Measurements from ENCODE around the gene CLCNKA.
"Not testable (repeated sequence)": the region's sequence is repeated elsewhere in the genome, so short reads cannot be mapped to it uniquely, and the experiment has no call there.

The CLCNKA gene

GRCh38 chr1:16046842-16047241 lies 25.0 kb downstream of the CLCNKA start:
- DNase-seq = no peak

DNA sequence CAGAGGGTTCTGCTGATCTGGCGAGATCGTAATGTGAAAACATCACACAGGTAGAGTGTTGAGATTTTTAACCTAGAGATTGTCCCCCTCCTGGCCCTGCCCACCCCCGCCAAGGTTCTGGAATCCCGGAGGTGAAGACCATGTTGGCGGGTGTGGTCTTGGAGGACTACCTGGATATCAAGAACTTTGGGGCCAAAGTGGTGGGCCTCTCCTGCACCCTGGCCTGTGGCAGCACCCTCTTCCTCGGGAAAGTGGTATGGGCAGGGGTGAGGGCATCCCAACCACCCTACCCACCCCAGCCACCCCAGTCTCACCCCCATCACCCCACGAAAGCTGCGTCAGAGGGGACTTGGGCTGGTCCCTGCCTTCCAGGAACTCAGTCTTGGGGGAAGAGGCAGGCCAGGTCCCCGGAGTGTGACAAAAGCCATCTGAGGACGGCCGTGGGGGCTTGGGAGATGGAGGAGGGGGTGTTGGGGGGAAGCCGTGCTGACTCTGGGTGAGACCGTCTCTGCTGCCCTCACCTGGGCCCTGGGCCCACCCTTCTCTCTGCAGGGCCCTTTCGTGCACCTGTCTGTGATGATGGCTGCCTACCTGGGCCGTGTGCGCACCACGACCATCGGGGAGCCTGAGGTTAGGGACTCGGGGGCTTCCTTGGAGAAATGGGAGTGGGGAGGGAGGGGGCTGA lies 26.1 kb downstream of the CLCNKA start:
- no peak for DNase-seq

GRCh38 chr1:16048573-16049189 lies 26.8 kb downstream of the CLCNKA start:
- DNase-seq = peak; percentile 65

GRCh38 chr1:16050328-16050727 lies 28.5 kb downstream of the CLCNKA start:
- no peak for DNase-seq

GRCh38 chr1:16051039-16051438 lies 29.2 kb downstream of the CLCNKA start:
- no peak for DNase-seq

DNA sequence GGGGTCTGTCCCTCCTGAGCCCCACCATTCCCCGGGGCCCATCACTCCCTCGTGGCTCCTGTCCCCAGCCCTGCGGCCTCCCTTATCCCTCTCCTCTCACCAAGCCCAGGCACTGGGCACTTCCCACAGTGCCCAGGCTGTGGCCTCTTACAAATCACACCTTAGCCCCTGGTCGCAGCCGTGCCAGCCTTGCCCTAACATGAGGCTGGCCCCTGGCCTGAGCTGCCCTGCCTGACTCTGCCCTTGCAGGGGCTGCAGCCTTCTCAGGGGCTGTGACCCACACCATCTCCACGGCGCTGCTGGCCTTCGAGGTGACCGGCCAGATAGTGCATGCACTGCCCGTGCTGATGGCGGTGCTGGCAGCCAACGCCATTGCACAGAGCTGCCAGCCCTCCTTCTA lies 30.1 kb downstream of the CLCNKA start:
- not testable (repeated sequence) for DNase-seq

- DNase-seq = no peak
Observed at GRCh38 chr1:16053781-16054502, 32.1 kb downstream of the CLCNKA start.

DNA sequence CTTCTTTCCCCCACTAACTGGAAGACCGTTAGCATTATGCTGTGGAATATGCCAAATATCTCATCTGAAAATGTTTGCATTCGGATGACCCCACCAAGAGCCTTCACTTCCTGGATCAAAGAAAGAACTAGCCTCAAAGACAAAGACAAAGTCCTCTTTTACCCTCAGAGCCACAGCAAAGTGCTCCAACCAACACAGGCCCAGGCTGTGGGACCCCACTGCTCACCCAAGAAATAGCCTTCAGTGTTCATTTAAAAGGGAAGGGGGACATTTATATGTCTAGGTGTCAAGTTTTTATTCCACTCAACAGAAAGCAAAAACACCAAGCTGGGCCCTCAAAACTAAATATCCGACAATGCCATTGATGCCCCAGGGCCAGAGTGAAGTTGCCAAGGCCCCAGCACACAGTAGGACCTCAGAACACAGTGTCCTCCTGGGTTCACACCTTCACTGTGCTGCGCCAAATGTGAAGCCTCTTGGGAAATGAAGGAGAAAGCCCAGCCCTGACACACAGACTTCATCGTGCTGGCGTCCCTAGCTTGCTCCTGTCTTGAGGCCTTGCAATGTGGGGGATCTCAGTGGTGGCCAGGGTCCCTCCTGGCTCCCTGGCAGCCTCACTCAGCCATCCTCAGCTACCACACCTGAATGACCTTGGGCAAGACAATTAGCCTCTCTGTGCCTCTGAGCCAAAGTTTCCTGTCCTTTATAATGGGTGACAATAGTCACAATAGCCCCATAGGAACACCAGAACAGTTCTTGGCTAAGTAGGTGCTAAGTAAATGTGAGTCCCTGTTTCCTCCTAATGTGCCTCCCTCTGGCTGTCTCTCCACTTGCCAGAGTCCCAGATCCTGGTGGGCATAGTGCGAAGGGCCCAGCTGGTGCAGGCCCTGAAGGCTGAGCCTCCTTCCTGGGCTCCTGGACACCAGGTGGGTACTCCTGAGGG lies 33.0 kb downstream of the CLCNKA start:
- no peak for DNase-seq

DNA sequence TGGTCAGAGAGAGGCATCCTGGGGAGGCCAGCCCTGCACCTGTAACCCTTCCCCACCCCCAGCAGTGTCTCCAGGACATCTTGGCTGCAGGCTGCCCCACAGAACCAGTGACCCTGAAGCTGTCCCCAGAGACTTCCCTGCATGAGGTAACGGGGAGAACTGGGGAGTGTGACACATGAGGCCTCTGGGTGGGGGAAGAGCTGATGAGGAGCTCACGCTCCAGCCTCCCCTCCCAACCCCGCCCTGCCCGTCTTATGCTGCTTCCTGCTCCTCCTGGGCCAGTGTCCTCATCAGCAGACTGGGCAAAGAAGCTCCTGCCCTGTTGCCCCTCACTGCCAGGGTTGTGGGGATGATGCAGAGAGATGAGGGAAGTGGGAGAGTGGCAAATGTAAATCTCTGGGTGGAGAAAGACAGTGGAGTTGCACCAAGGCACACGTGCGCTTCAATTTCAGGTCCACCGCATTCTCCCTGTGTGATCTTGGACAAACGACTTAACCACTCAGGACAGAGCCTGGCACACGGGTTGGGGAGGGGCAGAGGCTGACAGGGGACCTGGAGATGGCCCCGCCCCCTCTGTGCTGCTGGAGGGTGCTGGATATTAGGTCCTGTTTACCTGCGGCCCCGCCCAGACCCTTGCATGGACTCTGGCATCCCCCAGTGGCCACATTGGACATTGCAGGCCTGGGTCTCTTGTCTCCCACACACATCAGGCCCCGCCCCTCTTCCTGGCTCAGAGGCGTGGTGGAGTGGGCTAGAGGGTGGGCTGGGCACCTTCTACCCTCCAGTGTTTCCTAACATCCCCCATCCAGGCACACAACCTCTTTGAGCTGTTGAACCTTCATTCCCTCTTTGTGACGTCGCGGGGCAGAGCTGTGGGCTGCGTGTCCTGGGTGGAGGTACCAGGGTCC lies 34.0 kb downstream of the CLCNKA start:
- peak; percentile 93 for DNase-seq

GRCh38 chr1:16056521-16056912 lies 34.7 kb downstream of the CLCNKA start:
- DNase-seq = not testable (repeated sequence)

DNA sequence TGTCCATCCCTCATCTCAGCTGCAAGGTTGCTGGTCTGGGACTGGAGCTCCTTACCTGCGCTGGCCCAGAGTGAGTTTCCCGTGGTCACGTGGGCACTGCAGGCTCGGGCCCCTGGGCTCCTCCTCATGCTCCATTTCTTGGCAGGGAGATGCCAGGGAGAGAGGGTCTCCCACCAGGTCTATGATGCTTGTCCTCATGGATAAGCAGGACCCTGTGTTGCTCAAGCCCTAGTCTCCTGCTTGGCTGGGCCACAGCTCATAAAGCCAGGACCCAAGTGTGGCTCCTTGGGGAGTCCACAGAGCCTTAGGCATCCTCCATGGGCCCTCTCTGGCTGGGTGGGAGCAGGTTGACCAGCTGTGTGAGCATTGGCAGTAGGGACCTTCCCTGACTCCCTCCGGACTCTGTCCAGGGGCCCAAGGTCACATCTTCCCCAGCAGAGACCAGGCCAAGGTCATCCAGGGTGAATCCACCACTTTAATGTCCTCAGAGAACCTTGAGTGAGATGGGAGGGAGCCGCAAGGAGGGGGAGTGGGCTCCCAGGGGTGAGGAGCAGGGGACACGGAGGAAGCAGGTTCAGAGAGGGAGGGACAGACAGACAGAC lies 35.6 kb downstream of the CLCNKA start:
- DNase-seq = not testable (repeated sequence)

DNA sequence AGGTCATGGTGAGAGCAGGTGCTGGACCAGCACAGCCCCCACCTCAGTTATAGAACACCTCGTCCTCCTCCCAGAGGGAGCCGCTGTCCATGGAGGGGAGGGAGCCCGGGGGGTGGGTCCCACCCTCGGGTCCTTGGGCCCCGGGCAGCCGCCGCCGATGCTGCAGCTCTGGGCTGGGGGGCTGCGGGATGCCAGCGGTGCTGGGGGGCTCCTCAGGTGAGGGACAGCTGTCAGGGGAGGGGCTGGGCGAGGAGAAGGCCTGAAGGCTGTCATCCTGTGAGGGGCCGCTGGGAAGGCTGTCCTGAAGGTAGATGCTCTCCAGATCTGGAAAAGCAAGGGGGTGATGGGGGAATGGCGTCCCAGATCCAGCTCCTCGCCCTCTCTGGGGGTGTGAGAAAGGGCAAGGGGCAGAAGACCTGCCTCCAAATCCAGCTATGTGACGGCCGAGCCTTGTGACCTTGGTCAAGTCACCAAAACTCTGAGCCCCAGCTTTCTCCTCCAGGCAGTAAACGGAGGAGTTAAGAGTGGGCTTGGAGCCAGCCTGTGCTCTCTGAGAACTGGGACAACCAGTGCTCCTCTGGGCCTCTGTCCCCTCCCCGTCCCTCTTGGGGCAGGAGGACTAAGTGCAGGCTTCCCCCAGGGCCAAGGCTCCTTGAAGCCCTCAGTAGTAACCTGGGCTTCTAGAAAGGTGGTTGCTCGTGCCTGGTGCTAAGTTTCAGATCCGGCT lies 36.7 kb downstream of the CLCNKA start:
- not testable (repeated sequence) for DNase-seq

- no peak for DNase-seq
Observed at GRCh38 chr1:16061266-16061665, 39.4 kb downstream of the CLCNKA start.

- not testable (repeated sequence) for DNase-seq
Observed at GRCh38 chr1:16061989-16062686, 40.3 kb downstream of the CLCNKA start.

- not testable (repeated sequence) for DNase-seq
Observed at GRCh38 chr1:16062687-16063075, 40.8 kb downstream of the CLCNKA start.

DNA sequence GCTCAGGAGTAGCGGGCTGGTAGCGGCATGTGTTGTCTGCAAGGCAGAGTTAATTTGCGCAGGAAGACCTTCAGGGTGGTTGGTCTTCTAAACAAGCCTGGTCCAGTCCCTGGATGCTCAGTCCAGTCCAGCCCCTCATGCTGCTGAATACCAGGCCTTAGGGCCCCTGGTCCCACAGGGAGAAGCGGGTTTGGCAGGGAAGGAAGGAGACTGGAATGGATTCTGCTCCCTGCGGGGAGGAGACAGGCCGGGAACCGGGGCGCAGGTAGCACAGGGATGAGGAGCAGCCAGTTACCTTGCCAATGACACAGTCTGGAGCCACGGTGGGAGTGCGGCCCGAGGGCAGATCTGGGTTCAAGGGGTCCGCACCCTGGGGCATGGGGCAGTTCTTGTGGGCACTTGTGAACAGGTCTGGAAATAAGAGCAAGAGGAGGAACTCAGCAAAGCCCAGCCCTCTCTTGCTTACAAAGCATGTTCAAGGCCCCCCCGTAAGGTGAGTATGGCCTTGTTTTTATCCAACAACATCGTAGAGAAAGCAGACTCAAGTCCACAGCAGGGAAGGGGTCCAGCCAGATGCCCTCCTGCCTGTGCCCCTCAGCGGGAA lies 41.5 kb downstream of the CLCNKA start:
- DNase-seq = no peak

- DNase-seq = no peak
Observed at GRCh38 chr1:16063921-16064320, 42.1 kb downstream of the CLCNKA start.

DNA sequence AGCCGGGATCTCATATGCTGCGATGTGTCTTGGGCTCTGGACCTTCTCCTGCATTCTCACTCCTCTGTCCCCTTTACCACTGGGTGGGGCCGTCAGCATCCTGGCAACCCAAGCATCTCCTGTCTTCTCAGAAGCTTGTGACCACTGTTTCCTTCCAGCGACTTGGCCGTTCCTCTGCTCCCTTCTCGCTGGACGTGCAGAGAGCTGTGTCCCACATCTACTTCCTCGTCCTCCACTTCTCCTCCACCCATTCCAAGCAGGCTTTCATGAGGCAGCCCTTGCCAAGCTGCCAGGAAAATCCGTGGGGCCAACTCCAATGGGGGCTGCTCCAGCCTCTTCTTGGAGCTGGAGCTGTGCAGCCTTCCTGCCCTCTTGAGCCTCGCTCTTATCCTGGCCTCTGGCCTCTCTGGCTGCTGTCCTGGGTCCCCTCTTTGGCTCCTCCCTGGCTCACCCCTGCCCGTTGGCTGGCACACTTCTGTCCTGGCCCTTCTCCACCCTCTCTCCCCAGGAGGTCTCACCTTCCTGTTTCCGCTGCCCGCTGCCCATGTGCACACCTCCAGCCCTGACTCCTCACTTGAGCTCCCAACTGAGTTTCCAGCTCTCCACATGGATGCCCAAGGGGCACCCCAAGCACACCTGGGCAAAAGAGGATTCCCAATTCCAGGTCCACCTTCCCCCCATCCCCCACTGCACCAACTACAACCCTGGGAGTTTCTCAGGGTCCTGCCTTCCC lies 42.9 kb downstream of the CLCNKA start:
- DNase-seq = no peak

DNA sequence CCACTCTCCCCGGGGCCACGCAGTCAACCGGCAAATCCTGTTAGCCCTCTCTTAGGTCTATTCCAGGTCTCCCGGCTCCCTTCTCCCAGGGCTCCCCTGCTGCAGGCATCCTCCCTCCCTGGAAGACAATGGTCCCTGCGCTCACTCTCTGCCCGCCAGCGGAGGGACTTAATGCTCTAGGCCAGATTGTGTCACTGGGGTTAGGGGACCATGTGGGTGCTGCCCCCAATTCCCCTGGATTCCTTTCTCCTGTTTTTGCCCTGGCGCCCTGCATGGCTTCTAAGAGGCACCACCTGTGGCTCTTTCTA lies 43.4 kb downstream of the CLCNKA start:
- DNase-seq = no peak

All from activated CD8-positive, alpha-beta memory T cell treated with anti-CD3 and anti-CD28 coated beads, Interleukin-2, amount 50 U/mL, for 48 hours (primary cell).